GM19193 (cell line): ENCODE results near the gene COX14.

Source experiments
- POLR2A ChIP-seq: IDR thresholded peaks from 4 replicates; pipeline ENCODE4 v1.6.1; 2011; ENCODE audit not compliant: insufficient read depth, insufficient read length; ENCODE audit errors: extremely low read depth

COX14 gene

GRCh38 chr12:50119387-50119786 lies 7.4 kb downstream of the COX14 start:
- no peak for TF ChIP-seq POLR2A

- TF ChIP-seq POLR2A, result no peak
These were observed 8.5 kb downstream of the COX14 start for GRCh38 chr12:50120521-50120920.

- no peak for TF ChIP-seq POLR2A
These were observed 8.9 kb downstream of the COX14 start for GRCh38 chr12:50120953-50121352.

- TF ChIP-seq POLR2A, result no peak
These were observed 9.6 kb downstream of the COX14 start for GRCh38 chr12:50121641-50122040.

GRCh38 chr12:50123203-50123602 lies 11.2 kb downstream of the COX14 start:
- TF ChIP-seq POLR2A, result no peak

GRCh38 chr12:50127546-50127945 lies 15.5 kb downstream of the COX14 start:
- no peak for TF ChIP-seq POLR2A

GRCh38 chr12:50129290-50129689 lies 17.3 kb downstream of the COX14 start:
- TF ChIP-seq POLR2A, result no peak

- no peak for TF ChIP-seq POLR2A
These were observed 20.6 kb downstream of the COX14 start for GRCh38 chr12:50132505-50133135.

- TF ChIP-seq POLR2A, result no peak
These were observed 31.0 kb downstream of the COX14 start for GRCh38 chr12:50142993-50143392.

- TF ChIP-seq POLR2A, result no peak
These were observed 33.4 kb downstream of the COX14 start for GRCh38 chr12:50145439-50145838.

GRCh38 chr12:50147281-50147680 lies 35.2 kb downstream of the COX14 start:
- no peak for TF ChIP-seq POLR2A

GRCh38 chr12:50149311-50149710 lies 37.3 kb downstream of the COX14 start:
- TF ChIP-seq POLR2A, result no peak

- no peak for TF ChIP-seq POLR2A
These were observed 39.1 kb downstream of the COX14 start for GRCh38 chr12:50151047-50151687.

GRCh38 chr12:50156641-50157040 lies 44.6 kb downstream of the COX14 start:
- TF ChIP-seq POLR2A, result no peak

GRCh38 chr12:50157259-50157658 lies 45.2 kb downstream of the COX14 start:
- no peak for TF ChIP-seq POLR2A

- no peak for TF ChIP-seq POLR2A
These were observed 48.6 kb downstream of the COX14 start for GRCh38 chr12:50160643-50161042.
